ENCODE results near the gene TEX10.

TEX10 gene

GRCh38 chr9:100286257-100286656 is 66.5 kb downstream of the TEX10 start:
- in situ Hi-C loops (cut with HindIII; ENCODE audit: low sequenced_read_pairs), result no loop called here

- in situ Hi-C loops (cut with HindIII; ENCODE audit: low sequenced_read_pairs), result no loop called here
These were observed 67.1 kb downstream of the TEX10 start for GRCh38 chr9:100285601-100286000.

GRCh38 chr9:100285080-100285479 is 67.7 kb downstream of the TEX10 start:
- in situ Hi-C loops (cut with HindIII; ENCODE audit: low sequenced_read_pairs), result no loop called here

DNA sequence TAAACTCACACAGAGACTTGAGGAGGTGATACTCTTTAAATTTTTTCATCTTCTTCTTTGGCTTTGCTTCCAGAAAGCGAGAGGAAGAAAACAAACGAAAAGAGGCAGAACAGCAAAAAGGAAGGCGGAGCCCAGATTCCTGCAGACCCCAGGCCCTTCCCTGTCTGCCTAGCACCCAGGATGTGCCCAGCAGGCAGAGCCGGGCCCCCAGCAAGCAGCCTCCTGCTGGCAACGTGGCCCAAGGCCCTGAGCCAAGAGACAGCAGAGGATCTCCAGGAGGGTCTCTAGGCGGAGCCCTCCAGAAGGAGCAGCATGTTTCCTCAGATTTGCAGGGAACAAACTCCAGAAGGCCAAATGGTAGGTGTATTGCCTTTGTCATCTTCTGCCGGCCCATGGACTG is 68.5 kb downstream of the TEX10 start:
- in situ Hi-C loops (cut with HindIII; ENCODE audit: low sequenced_read_pairs), result no loop called here

- in situ Hi-C loops (cut with HindIII; ENCODE audit: low sequenced_read_pairs), result no loop called here
These were observed 70.4 kb downstream of the TEX10 start for GRCh38 chr9:100282388-100282719.

DNA sequence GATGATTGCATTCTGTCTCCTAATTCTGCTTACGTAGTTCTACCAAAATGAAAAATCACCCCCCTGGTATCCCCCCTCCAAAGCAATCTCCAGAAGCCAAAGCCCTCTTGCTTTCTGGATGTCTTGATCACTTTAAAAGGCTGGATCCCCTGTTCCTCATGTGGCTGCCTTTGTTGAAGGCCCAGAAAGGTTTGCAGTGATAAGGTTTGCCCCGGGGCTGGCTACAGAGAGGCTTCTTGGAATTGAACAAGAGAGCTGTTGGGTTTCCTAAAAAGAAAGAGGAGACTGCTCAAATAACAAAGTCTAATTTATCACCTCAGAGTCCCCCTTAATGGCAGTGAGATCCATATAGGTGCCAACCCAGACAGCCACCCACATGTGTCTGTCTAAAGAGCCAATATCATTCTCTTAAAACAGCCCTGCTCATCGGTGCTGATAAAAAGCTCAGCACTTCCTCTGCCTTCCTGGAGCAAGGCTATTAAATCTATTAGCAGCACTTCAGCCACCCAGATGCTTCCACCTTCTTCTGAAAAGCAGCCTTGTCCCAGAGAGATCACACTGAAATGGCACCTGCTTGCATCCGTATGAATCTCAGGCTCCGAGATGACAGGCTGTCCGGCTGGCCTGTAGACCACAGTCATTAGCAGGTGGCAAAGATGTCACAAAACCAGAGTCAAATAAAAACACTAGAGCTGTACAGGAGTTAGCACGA is 70.9 kb downstream of the TEX10 start:
- in situ Hi-C loops (cut with HindIII; ENCODE audit: low sequenced_read_pairs), result no loop called here

- in situ Hi-C loops (cut with HindIII; ENCODE audit: low sequenced_read_pairs), result no loop called here
These were observed 71.7 kb downstream of the TEX10 start for GRCh38 chr9:100281066-100281465.

- in situ Hi-C loops (cut with HindIII; ENCODE audit: low sequenced_read_pairs), result no loop called here
These were observed 75.4 kb downstream of the TEX10 start for GRCh38 chr9:100277166-100277979.

GRCh38 chr9:100269656-100270055 is 83.1 kb downstream of the TEX10 start:
- in situ Hi-C loops (cut with HindIII; ENCODE audit: low sequenced_read_pairs), result no loop called here

GRCh38 chr9:100268271-100268670 is 84.5 kb downstream of the TEX10 start:
- in situ Hi-C loops (cut with HindIII; ENCODE audit: low sequenced_read_pairs), result no loop called here

- in situ Hi-C loops (cut with HindIII; ENCODE audit: low sequenced_read_pairs), result no loop called here
These were observed 85.5 kb downstream of the TEX10 start for GRCh38 chr9:100267211-100267610.

Measured in endothelial cell of hepatic sinusoid (primary cell).